GM19438 (cell line): Measurements from ENCODE around the gene DNAH1.
"Not testable (repeated sequence)": the region's sequence is repeated elsewhere in the genome, so short reads cannot be mapped to it uniquely, and the experiment has no call there.

Experiments
- ATAC-seq: cut with Tn5 transposase; IDR thresholded peaks from one replicate; pipeline ENCODE4 v1.9.1; 2021; ENCODE audit warnings: low read depth; ENCODE audit not compliant: unreplicated experiment

Gene DNAH1

DNA sequence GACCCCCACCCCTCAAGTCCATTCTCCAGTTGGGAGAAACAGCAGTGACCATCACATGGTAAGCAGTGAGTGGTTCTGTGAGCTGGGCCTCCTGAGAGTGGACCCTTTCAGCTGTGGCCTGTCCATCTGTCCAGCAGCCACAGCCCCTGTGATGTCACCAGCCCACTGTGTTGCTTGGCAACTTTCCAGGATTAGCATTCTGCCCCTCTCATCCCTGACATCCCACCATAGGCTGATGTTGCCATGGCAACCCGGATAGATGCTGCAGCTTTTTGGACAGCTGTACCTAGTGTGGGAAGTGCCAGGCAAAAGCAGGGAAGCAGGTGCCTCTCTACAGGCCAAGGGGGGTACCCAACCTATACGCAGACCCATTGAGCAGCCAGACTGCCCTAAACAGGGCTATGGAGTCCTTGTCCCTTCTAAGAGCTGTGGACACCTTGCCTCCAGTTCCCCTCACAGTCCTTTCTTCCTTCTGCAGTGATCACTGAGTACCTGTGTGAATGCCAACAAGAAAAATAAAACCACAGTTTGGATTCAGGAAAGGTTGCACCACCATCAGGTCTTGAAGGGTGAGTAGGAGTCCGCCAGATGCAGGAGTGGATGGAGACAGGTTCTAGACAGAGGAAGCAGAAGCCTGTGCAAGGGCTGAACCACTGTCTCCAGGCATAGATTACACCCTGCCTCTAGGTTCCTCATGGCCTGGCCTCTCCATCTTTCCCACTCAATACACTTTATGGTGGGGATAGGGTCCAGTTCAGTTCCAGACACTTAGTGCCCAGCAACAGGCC lies at the start of gene DNAH1:
Gene DNAH1 (plus strand): TSS at position 343 of the 788 bp plus-strand sequence. CDS start 6,124 bp downstream, outside the sequence.
- no peak for ATAC-seq

DNA sequence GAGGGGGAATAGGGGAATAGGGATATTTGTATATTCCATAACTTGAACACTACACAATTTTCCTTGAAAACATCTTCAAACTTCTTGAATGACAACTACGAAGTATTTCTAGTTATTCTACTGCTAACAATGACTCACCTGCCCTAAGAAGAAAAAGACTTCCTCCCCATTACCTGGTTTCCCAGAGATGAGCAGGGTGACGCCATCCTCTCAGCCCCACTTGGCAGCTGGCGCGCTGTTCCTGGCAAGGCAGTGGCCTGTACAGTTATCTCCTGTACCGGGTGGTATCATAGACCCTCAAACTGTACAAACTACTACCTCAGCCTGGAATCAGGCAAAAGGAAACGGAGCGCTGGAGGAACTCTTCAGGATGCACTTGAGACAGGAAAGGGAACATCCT lies 48.1 kb upstream of the DNAH1 start:
- ATAC-seq = no peak

DNA sequence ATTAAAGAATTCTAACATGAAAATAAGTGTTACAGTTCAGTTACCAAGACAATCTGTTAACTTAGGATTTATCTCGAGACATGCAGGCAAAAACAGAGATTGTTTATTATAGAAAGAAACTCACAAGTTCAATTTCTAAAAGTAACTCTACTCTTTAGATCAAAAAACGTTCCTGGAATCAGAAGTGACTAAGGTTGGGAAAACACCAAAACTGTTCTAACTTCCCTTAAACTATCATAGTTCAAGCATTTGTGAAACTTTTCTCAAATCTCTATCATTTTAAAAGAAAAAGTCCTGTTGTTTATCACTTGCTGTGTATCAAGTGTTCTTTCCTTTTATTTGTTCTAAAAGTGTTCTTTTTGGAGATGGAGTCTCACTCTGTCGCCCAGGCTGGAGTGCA lies 46.3 kb upstream of the DNAH1 start:
- no peak for ATAC-seq

DNA sequence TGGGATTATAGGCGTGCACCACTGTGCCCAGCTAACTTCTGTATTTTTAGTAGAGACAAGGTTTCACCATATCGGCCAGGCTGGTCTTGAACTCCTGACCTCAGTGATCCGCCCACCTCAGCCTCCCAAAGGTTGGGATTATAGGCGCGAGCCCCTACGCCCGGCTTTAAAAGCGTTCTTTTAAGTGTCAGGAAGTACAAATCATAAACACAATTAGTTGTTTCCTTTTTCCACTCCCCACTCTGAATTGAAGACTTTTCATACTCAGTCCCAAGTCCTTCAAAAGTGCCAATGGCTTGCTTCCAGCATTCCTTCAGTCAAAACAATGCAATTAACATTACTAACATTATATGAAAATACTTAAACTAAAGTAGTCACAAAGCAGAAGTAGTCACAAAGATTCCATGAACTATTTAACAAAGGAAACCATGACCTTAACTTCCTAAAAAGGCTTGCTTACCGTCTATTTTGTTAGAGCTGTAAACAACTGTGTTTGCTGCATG lies 45.8 kb upstream of the DNAH1 start:
- no peak for ATAC-seq

DNA sequence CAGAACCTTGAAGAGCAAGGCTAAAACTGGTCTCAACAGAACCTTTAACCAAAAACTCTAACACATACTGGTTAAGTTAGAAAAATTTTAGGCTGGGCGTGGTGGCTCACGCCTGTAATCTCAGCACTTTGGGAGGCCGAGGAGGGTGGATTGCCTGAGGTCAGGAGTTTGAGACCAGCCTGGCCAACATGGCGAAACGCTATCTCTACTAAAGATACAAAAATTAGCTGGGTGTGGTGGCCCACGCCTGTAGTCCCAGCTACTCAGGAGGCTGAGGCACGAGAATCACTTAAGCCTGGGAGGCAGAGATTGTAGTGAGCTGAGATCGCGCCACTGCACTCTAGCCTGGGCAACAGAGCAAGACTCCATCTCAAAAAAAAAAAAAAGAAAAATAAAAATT lies 43.9 kb upstream of the DNAH1 start:
- ATAC-seq = not testable (repeated sequence)

DNA sequence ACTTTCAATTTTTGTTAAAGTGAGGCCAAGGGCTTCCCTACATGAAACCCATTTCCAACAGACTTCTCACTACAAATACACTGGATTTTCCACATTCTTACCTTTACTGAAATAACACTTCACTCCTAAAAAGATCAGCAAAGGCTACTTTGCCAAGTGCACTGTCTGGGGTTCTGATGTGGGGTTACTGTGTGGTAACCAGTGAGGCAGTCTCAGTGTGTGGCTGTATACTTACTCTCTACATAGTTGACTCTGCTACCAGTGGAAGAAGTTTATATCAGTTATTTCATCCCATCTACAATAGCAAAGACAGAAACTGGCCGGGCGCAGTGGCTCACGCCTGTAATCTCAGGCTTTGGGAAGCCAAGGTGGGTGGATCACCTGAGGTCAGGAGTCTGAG lies 43.3 kb upstream of the DNAH1 start:
- ATAC-seq = no peak

DNA sequence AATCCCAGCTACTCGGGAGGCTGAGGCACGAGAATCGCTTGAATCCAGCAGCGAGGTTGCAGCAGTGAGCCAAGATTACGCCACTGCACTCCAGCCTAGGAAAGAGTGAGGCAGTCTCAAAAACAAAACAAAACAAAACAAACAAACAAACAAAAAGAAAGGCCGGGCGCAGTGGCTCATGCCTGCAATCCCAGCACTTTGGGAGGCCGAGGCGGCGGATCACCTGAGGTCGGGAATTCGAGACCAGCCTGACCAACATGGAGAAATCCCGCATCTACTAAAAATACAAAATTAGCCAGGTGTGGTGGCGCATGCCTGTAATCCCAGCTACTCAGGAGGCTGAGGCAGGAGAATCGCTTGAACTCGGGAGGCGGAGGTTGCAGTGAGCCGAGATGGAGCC lies 41.3 kb upstream of the DNAH1 start:
- ATAC-seq = not testable (repeated sequence)

DNA sequence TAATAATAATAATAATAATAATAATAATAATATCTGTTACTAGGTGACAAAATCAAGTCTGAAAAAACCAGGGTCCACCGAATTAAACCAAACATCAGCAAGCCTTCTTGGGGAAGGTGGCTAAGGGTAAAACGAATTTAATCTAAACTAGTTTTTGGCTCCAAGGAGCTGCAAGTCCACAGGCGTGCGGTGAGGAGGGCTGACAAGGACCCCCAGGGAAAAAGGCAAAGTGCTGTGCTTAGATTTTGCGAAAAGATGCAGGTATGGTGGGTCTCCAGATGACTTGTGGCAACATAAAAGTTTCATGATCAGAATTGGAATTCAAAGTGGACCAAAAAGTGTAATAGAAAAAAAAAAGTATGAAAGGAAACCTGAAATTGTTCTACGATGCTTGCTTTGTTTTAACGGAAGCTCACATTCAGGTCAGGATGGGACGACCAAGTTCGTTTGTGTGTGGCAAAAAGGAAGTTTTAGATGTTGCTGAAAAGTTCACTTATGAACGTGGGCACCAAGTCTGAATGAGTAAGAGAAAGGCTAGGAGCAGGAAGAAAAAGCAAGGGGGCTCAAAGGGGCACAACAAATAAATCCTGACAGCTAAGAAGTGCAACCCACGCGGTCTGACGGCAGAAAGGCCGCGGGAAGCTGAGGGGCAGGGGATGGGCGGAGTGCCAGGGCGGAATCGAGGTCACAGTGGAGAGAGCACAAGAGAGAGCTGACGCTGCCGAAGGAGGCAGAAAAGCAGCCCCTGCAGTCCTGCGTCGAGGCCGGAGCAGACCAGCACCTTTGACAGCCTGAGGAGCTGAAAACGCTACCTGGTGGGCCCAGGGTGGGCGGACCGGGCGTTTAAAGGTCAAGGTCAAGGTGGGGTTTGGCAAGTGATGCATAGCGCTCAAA lies 38.8 kb upstream of the DNAH1 start:
- ATAC-seq = no peak

DNA sequence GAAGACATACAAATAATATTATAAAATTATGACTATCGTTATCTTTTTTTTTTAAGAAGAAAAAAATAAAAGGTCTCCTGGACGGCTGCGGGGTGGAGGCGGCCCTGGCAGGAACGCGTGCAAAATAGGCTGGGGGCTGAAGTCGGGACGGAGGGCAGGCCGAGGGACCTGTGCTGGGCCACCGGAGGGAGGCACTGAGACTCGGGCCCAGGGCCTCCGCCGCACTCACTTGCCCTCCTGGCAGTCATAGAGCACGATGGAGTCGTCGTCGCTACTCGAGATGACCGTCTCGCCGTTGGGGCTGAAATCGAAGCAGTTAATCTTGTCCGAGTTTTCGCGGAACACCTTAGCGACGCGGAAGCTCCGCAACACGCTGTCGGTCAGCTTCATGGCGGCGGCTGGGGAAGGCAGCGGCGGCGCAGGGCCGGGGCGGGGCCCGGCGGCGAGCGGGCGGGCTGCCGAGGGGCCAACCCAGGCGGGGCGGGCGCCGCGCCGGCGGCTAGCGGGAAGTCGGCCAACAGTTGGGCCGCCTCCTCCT lies 38.1 kb upstream of the DNAH1 start:
- ATAC-seq = peak; percentile 50

DNA sequence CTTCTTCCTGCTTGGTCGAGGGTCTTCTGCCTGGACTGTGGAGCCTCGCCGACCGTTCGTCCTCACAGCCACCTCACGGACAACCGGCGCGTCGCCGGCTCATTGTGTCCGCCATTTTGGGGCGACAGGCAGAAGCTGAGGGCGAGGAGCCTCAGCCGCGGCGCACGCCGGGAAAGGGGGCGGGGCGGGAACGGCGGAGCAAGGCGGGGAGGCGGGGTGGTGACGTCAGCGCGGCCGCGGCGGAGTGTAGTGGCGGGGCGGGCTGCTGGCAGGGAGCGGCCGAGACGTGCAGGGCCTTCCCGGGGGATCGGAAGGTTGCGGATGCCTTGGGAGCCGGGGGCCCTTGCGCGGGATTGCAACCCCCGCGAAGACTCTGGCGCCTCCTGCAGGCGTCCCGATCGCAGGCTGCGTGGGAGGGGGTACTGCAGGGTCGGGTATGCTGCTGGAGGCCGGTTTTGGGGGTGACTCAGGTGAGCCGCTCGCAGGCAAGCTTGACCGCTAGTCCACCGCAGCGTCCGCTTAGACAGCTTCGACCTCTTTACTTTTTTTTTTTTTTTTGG lies 37.5 kb upstream of the DNAH1 start, which contains the start of gene WDR82:
Gene WDR82 (minus strand): TSS at position 140 of the 560 bp plus-strand sequence. CDS start 288 bp downstream, outside the sequence.
- peak; percentile 82 for ATAC-seq

DNA sequence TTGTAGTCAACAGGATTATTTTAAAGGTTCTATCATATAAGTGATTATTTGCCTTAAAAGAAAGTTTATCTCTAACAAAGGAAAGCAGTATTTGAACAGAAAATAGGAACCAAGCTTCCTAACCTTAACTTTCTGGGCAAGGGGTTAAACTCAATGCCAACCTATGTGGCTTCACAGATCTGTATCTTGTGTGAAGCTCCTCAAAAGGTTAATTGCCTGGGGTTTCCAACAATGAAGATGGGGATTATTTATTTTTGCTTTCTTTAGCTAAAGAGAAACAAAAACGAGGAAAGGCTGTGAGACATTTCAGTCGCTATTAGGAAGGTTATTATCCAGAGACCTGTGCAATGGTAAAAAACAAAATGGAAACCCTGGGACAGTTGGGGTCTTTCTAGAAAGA lies 36.5 kb upstream of the DNAH1 start:
- ATAC-seq = no peak

DNA sequence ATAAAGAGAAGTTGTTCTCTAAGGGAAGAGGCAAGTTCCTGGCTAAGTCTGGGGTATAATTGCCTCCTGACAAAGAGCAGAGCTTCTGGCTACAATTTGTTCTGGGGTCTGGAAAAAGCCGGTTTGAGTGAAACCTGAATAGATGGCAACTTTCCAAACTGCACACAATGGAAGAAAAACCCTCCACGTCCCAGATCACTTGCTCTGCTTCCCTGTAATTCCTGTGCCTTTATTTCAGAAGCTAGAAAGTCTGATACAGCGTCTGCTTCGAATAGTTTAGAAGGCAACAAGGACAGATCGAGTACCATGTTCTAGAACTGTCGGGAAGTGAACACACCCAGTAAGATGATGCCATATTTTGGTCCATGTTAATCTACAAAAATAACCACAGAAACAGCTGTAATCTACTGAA lies 36.1 kb upstream of the DNAH1 start:
- ATAC-seq = no peak

DNA sequence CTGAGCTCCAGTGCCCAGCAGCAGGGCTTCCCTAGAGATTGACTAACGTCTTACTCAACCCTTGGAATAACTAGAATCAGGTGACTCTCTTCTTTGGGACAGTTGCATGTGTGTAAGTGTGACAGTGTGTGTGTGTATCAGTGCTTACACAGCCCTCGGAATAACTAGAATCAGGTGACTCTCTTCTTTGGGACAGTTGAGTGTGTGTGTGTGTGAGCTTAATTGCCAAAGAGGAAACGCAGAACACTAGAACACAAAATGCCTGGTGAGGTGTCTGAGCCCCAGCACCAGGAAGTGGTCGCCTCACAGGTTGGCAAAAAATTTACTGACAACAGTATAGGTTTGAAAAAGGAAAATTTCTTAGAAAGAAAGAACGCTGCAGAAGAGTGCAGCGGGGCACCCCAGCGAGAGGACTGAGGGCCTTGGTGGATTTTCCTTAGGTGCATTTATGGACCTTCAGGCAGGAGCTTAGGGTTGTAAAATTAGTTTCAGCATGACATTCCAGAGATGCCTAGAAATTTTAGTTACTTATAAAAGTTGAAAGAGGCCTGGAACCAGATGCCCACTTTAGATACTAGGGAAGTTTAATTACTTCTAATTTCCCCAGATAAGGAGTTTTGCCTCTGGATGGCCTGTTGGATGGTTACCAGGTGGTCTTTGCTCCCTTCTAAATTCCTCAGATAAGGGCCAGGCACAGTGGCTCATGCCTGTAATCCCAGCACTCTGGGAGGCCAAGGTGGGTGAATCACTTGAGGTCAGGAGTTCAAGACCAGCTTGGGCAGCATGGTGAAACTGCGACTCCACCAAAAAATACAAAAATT lies 33.9 kb upstream of the DNAH1 start:
- no peak for ATAC-seq

DNA sequence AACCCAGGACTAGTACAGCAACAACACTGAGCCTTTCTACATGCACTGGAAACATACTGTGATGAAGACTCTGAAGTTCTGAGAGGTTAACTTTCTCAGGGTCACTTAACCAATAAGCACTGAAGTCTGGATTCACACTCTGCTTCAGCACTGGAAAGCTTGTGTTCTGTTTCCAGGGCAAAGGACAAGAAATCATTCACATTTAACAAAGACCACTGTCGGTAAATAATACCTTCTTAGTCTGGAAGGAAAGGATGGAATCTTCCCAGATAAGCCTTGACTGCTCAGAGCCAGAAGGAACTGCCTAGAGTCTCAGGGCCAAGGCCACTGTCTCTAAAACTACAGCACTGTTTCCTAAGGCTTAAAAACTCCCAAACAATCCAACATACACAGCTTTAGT lies 32.8 kb upstream of the DNAH1 start:
- ATAC-seq = no peak

DNA sequence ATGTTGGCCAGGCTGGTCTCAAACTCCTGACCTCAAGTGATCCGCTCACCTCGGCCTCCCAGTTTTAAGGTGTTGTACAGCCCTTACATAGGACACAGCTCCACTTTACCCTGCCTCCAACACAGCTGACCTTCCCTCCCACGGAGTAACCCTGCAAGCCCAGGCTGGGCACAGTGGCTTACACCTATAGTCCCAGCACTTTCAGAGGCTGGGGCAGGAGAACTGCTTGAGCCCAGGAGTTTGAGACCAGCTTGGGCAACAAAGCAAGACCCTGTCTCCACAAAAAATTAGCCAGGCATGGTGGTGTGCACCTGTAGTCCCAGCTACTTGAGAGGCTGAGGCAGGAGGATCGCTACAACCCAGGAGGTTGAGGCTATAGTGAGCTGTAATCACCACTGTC lies 32.1 kb upstream of the DNAH1 start:
- not testable (repeated sequence) for ATAC-seq

DNA sequence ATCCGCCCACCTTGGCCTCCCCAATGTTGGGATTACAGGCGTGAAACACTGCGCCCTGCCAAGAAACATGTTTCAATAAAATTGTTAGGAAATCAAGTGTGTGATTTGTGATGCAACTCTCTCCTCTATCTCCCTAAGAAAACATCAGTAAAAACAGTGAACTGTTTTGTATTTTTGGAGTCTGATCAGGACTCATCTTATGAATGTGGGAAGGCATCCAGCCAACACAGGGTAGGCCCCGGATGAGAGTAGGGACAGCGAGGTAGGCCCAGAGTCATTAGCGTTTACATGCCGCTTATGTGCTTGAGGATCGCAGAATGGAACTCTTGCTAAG lies 29.4 kb upstream of the DNAH1 start:
- no peak for ATAC-seq

DNA sequence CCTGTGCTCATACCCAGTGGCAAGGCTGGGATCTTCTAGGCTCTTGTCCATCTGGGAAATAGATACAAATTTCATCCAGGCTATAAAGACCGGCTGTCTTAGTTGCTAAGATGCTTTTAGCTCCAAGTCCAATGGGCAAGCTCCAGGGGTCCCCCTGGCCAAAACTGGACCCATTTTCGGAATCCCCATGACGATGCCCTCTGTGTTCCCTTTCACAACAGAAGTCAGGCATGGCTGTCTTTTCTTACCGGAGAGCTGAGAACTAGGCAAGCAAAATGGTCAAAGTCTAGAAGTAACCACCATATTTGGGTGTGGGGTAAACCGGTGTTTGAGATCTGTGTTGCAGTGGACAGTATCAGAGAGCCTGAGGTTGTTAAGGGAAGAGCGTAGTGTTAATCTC lies 27.4 kb upstream of the DNAH1 start:
- ATAC-seq = no peak

DNA sequence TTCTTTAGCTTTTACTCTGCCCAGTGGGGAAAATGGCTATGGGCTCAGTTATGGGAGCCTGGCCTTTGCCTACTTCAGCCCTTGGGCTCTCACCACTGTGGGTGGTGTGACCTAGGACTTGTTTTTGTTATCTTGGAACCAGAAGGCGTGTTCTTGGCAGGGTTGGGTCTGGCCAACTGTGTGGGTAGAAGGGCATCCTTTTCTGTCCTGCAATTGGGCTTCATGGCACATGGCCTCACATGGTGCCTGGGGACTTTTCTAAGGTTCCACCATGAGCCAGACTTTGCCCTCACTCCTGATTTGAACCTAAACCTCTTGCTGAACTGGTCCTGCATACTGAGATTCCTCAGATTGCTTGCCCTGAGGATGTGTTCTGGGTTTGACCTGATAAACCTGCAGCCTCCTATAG lies 26.8 kb upstream of the DNAH1 start:
- no peak for ATAC-seq

DNA sequence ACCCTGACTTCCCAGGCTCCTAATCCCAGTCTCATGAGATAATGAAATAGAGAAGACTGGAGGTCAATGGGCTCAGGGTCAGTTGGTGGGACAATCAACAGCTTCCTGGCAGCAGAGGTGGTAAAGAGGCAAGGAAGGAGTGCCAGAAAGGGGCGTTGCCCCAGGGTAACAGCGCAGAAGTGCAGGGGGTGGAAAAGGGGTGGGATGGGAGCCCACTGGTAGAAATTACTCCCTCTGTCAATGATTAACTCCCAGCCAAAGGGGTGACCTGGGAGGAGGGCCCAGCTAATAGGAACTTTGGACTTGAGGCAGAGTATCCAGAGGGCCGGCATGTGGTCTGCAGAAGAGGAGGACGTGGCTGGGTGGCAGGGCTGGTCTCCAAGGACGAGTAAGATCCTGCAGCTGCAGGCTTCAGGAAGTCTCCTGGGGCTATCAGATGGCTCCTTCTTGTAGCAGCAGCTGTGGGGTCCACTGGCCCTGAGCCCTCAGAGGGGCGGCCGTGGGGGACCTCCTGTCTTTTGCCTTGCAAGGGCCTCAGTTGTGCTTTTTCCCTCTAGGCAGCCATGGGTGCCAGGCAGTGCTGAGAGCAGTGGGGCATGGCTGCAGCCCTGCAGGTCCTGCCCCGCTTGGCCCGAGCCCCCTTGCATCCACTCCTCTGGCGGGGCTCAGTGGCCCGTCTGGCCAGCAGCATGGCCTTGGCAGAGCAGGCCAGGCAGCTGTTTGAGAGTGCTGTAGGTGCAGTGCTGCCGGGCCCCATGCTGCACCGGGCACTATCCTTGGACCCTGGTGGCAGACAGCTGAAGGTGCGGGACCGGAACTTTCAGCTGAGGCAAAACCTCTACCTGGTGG lies 26.1 kb upstream of the DNAH1 start:
- ATAC-seq = no peak
